Measurements from ENCODE around the gene ATG13.
A peak's percentile ranks its signal among the peaks of the same experiment; 100 is the strongest.
"Not testable (repeated sequence)": the region's sequence is repeated elsewhere in the genome, so short reads cannot be mapped to it uniquely, and the experiment has no call there.

Gene ATG13

DNA sequence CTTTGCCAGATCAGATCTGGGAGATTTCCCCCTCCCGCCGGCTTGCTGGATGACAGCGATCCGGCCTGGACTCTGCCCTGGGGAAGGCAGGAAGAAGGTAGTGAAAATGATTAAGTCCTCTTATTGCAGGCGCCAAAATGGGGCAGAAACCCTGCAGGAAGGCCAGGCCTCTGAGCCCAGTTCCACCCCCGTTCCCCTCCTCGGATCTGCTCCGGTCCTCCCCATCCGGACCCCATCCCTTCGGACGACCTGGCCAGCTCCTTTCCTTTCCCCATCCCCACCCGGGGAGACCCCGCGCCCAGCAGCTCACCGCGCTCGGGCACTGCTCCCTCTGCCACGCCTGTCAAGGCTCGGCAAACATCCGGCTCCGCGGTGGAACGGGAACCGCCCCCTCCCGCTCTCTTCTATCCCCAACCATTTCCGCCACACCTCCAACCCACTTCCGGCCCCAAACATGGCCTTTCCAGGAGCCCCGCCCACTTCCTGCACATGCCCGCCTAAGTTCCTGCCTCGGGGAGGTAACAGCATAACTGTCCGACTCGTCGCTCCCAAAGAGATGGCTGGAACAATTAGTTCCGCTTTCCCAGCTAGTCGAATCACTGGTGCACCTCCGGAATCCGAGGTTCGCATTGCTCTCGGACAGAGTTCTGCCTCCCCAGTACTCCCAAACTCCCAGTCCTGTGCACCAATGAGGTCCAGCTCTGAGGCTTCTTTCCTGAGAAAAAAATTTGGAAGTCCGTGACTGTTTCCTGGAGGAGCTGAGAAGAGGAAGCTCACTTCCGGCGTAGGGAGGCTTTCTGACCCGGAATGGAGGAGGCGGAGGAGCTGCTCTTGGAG is 83.1 kb downstream of the ATG13 start, which contains the start of the genes ARHGAP1 and ZNF408:
ARHGAP1 (minus strand) TSS at position 379 of the 837 bp plus-strand sequence. CDS start 4,512 bp downstream, outside the sequence.
ZNF408 (plus strand) TSS at position 791 of the 837 bp plus-strand sequence; CDS start at position 808, 17 bp downstream.
- peak; percentile 99 for DNase-seq

DNA sequence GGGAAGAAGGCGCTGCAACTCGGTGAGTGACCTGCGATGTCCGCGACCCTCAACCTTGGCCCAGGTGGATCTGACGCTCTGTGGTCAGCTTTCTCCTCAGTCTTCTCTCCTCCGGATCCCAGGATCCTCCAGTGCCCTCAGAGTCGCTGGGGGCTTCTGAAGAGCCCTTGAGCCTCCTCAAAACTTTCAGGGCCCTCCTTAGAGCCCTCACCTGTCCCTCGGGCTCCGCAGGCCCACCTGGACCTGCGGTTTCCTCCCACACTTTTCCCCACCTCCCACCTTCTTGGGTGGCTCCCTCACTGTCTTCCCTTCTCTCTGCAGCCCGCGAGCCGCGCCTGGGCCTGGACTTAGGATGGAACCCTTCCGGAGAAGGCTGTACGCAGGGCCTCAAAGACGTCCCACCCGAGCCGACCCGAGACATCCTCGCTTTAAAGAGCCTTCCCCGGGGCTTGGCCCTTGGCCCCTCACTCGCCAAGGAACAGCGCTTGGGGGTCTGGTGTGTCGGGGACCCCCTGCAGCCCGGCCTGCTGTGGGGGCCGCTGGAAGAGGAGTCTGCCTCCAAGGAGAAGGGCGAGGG is 83.8 kb downstream of the ATG13 start:
- no peak for DNase-seq

DNA sequence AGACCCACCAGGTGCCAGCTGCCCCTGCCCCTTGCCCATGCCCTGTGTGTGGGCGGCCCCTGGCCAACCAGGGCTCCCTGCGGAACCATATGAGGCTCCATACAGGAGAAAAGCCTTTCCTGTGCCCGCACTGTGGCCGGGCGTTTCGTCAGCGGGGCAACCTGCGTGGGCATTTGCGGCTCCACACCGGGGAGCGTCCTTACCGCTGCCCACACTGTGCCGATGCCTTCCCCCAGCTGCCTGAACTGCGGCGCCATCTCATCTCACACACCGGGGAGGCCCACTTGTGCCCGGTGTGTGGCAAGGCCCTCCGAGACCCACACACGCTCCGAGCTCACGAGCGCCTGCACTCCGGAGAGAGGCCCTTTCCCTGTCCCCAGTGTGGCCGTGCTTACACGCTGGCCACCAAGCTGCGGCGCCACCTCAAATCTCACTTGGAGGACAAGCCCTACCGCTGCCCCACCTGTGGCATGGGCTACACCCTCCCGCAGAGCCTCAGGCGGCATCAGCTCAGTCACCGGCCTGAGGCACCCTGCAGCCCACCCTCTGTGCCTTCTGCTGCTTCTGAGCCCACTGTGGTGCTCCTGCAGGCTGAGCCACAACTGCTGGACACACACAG is 87.8 kb downstream of the ATG13 start:
- no peak for DNase-seq

DNA sequence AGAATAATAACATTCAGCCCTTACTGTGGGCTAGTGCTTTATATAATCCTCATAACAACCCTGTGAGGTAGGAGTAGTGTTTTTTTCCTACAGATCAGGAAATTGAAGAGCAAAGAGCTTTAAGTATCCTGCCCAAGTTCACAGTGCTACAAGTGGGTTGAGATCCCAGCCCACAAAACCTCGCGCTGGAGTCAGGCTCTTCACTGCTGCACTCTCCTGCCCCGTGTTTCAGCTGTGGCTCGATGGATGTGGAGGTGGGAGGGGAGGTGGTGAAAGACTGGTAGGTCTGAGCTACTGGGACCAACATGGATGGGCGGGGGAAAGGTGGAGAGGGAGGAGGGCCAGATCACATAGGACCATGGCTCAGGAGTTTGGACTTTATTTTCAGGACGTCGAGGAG is 89.5 kb downstream of the ATG13 start:
- DNase-seq: no peak

DNA sequence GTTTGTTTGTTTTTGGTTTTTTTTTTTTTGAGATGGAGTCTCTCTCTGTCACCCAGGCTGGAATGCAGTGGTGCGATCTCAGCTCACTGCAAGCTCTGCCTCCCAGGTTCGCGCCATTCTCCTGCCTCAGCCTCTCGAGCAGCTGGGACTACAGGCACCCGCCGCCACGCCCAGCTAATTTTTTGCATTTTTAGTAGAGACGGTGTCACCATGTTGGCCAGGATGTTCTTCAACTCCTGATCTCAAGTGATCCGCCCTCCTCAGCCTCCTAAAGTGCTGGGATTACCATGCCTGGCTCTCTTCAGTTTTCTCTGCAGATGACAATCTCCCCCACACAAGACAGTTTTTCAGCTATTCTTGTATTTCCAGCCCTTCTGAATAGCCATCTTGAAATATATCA is 92.0 kb downstream of the ATG13 start:
- DNase-seq: not testable (repeated sequence)

DNA sequence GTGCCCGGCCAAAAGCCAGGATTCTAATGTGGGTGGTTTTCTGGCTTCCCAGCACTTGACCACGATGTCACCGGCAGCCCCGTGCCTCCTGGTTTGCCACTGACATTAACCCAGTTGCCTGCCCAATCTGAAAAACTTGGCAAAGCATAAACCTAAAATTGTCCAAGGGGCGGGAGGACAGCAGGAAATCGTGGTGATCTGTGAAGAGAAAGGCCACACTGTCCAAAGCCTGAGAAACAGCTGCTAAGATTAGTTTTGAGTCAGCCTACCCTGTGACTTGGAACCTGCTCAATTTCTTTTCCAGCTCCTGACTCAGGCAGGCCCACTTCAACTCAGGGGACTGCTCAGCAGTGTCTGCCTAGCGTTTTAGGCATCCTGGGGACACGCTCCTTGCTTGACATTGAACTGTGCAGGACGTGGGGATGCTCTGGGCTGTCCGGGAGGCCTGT is 93.5 kb downstream of the ATG13 start:
- DNase-seq: no peak

DNA sequence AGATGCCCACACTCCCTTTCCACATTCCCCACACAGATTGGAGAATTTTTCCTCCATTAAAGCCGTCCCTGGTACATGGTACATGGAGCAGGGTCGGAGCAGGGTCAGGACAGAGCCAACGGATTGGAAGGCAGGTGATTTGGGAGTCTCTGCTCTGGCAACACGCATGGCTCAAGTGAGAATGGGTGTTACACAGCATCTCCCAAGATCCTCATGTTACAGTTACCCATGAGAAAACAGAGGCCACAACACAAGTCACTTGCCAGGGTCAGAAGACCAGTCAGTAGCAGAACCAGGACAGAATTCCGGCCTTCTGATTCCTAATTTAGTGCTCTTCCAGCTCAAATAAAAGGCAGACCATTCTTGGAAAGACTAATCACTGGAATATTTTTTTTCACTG is 94.0 kb downstream of the ATG13 start:
- DNase-seq: no peak

DNA sequence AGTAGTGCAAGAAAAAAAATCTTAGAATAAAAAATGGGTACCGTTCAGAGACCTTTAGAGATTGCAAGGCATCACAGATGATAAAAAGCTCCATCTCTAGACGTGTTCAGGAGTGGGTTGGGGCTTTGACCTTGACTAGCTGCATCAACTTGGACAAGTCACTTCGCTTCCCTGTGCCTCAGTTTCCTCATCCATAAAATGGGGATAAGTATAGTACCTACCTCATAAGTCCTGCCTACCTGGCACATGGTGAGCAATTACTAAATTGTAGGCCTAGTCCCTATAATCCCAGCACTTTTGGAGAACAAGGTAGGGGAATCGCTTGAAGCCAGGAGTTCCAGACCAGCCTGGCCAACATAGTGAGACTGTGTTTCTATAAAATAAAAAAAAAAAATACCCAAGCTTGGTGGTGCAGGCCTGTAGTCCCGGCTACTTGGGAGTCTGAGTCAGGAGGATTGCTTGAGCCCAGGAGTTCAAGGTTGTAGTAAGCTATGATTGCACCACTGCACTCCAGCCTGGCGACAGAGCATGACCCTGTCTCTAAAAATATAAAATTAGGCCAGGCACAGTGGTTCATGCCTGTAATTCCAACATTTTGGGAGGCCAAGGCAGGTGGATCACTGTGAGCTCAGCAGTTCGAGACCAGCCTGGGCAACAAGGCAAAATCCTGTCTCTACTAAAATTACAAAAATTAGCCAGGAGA is 95.7 kb downstream of the ATG13 start:
- DNase-seq: no peak

DNA sequence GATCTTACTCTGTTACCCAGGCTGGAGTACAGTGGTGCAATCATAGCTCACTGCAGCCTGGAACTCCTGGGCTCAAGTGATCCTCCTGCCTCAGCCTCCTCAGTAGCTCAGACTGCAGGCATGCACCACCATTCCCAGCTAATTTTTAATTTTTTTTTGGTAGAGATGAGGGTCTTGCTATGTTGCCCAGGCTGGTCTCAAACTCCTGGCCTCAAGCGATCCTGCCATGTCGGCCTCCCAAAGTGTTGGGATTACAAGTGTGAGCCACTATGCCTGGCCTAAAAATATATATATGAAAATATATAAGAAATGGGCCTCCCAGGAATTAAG is 100.4 kb downstream of the ATG13 start:
- not testable (repeated sequence) for DNase-seq

DNA sequence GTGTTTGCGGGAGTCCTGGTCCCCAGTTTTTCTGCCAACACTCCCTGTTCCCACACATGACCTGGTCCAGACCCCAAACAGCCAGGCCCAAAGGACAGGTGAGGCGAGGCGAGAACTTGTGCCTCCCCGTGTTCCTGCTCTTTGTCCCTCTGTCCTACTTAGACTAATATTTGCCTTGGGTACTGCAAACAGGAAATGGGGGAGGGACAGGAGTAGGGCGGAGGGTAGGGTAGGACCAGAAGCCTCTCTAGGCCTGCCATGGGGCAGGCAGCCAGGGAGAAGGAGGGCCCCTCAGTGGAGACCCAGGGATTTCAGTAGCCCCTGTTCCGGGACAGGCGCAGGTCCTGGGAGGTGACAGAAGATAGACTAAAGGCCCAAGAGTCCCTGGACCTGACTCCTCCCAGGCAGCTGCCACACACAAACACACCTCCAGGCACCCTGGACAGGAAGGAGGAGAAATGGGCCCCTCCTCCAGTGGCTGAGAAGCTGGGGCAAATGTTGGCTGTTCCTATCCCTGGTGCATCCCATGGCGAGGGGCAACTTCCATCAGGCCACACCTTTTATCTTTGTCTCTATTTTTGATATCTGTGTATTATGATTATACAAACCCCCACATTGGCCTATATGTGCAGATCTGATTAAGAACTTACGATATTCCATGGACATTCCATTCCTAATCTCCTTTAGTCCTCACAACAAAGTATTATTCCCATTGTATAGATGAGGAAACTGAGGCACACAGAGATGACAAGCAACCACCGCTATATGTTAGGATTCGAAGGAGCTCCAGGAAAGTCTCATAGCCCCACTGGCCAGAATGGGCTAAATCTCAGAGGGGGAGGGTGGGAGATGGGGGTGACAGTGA is 101.0 kb downstream of the ATG13 start:
- no peak for DNase-seq

DNA sequence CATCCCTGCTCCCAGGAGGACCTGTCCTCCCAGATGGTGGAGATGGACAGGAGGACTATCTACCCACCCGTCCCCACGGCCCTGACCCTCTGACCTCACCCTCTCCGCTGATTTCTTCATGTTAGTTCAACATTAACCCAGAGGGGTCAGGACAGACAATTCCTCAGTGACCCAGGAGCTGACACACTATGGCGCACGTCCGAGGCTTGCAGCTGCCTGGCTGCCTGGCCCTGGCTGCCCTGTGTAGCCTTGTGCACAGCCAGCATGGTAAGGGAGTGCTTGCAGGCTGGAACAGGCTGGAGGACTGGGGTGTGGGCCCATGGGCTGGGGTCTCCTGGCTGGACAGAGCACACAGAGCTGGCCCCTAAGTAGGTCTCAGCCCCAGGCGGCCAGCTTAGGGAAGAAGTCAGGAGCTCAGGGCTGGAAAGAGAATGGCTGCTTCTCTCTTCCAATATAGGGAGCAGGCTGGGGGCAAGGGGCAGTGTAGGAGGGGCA is 101.7 kb downstream of the ATG13 start, which contains the start of gene F2:
F2 (plus strand) TSS at position 166 of the 495 bp plus-strand sequence; CDS start at position 189, 23 bp downstream.
- no peak for DNase-seq

DNA sequence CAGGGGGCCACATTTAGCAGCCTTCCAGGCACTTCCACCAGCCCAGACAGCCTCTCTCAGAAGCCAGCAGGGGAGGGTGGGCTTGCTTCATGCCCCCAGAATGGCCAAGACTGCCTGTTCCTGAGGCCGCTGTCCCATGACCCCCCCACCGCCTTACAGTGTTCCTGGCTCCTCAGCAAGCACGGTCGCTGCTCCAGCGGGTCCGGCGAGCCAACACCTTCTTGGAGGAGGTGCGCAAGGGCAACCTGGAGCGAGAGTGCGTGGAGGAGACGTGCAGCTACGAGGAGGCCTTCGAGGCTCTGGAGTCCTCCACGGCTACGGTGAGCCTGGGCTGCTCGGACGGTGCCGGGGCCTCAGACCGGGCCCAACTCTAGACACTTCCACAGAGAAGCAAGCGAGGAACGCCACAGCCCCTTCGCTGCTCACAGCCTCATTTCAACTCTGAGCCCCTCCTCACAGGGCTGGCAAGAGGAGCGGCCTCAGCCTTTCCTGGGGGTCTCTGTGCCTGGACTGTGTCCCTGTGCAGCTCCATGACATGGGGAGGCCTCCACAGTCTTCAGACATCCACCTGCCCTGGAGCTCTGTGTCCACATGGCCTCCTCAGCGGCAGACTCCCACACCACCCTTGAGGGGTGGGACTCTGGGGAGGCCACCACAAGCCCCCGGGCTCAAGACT is 102.3 kb downstream of the ATG13 start:
- DNase-seq: no peak

DNA sequence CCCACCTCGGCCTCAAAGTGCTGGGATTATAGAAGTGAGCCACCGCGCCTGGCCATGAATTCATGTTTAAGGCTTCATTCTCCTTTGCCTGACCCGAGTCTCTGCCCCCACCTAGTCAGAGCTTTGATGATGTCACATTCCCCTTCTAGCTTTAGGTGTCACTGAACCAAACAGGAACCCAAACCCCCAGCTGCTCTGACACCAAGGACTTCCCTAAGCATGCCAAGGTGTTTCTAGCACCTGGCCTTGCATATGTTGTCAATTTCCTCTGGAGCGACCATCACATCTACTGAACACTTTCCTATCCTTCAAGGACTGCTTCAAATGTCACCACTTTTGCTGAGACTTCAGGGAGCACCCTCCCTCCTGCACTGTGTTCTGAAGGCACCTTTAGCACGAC is 103.9 kb downstream of the ATG13 start:
- no peak for DNase-seq

DNA sequence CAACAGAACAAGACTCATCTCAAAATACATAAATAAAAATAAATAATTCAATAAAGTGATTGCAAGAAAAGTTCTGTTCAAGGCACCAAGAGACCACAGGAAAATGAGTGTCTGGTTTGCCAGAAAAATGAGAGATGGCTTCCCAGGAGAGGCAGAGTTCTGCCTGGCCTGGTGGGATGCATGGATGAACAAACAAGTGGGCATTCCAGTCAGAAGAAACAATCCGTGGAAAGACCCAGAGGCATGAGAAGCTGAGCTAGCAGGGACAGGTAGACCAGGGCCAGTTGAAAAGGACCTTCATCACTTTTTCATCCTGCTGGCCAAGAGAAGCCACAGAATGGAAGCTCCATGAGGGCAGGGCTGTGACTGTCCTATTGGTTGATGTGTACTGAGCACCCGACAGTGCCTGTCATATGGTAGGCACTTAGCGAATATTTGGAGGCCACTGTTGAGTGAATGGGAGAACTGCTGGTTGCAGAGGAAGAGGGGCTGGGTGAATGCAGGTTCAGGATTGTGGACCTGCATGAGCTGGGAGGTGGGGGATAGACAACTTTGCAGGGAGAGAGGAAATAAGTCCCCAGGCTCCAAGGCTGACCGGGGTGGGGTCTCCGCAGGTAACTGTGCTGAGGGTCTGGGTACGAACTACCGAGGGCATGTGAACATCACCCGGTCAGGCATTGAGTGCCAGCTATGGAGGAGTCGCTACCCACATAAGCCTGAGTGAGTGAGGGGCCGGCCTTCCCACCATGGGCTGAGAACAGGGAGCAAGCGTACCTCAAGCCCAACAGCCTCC is 105.4 kb downstream of the ATG13 start:
- DNase-seq: no peak

DNA sequence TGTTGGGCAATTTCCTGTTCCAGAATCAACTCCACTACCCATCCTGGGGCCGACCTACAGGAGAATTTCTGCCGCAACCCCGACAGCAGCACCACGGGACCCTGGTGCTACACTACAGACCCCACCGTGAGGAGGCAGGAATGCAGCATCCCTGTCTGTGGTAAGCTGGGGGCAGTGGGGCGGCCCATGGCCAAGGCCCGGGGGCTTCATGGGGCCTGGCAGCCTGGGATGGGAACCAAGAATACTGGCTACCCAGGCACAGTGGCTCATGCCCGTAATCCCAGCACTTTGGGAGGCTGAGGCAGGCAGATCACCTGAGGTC is 106.0 kb downstream of the ATG13 start:
- DNase-seq: no peak

DNA sequence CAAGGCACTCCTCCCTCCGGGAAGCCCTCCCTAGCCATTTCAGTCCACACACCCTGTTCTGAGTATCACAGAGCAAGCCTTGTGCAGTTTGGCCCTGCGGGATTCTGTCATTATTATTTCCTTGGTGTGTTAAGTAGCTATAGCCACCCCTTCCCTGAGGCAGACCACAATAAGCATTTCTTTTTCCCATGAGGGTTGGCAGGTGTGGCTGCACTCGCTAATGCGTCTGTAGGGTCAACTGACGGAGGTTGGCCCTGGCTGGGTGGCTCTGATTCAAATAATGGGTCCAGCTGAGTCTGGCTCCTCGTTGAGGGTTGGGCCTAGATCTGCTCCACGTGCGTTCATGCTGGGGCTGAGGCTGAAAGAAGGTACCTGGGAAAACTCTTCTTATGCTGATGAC is 106.7 kb downstream of the ATG13 start:
- no peak for DNase-seq
